Activated gamma-delta T cell (primary cell): ENCODE results near the gene KCNA3.
"Not testable (repeated sequence)": the region's sequence is repeated elsewhere in the genome, so short reads cannot be mapped to it uniquely, and the experiment has no call there.

Experiments
- DNase-seq: peaks from one replicate; lab custom pipeline; 2025; lab: John Stamatoyannopoulos, UW

KCNA3 gene

GRCh38 chr1:110680036-110680735 is 5.4 kb upstream of the KCNA3 start:
- DNase-seq: no peak

GRCh38 chr1:110677526-110677925 is 2.8 kb upstream of the KCNA3 start:
- no peak for DNase-seq

- no peak for DNase-seq
These were observed 2.2 kb upstream of the KCNA3 start for GRCh38 chr1:110676970-110677369.

- DNase-seq: no peak
These were observed 486 bp upstream of the KCNA3 start for GRCh38 chr1:110675060-110675791.

- DNase-seq: peak; percentile 40
These were observed 869 bp downstream of the KCNA3 start for GRCh38 chr1:110673805-110674336.

GRCh38 chr1:110673197-110673701 is 1.5 kb downstream of the KCNA3 start:
- no peak for DNase-seq

- DNase-seq: no peak
These were observed 2.0 kb downstream of the KCNA3 start for GRCh38 chr1:110672753-110673108.

- DNase-seq: no peak
These were observed 2.6 kb downstream of the KCNA3 start for GRCh38 chr1:110672001-110672752.

GRCh38 chr1:110671361-110671760 is 3.4 kb downstream of the KCNA3 start:
- no peak for DNase-seq

GRCh38 chr1:110668549-110668948 is 6.2 kb downstream of the KCNA3 start:
- DNase-seq: no peak

- DNase-seq: no peak
These were observed 7.0 kb downstream of the KCNA3 start for GRCh38 chr1:110667776-110668175.

GRCh38 chr1:110663241-110663640 is 11.5 kb downstream of the KCNA3 start:
- DNase-seq: no peak

- not testable (repeated sequence) for DNase-seq
These were observed 15.2 kb downstream of the KCNA3 start for GRCh38 chr1:110659559-110659958.

- no peak for DNase-seq
These were observed 17.4 kb downstream of the KCNA3 start for GRCh38 chr1:110657351-110657750.

- no peak for DNase-seq
These were observed 24.1 kb downstream of the KCNA3 start for GRCh38 chr1:110650609-110651008.

GRCh38 chr1:110648417-110648816 is 26.3 kb downstream of the KCNA3 start:
- DNase-seq: no peak

- DNase-seq: no peak
These were observed 27.4 kb downstream of the KCNA3 start for GRCh38 chr1:110647254-110647891.

- DNase-seq: no peak
These were observed 28.7 kb downstream of the KCNA3 start for GRCh38 chr1:110645821-110646735.

GRCh38 chr1:110645211-110645610 is 29.5 kb downstream of the KCNA3 start:
- DNase-seq: no peak

GRCh38 chr1:110643879-110644472 is 30.8 kb downstream of the KCNA3 start:
- DNase-seq: no peak
